ENCODE measurements around the gene ADAMTS17.

GRCh38 chr15:99963096-99963825 lies 378.5 kb downstream of the ADAMTS17 start:
- TF ChIP-seq CTCF (IDR thresholded peaks at IDR 0.05): no peak
- TF ChIP-seq POLR2A (IDR thresholded peaks at IDR 0.05): no peak
- TF ChIP-seq EP300 (IDR thresholded peaks at IDR 0.05; ENCODE audit: low read depth): no peak
- no peak for TF ChIP-seq POLR2AphosphoS5 (IDR thresholded peaks at IDR 0.05)
